Bronchial epithelial cell (primary cell): ENCODE data around the gene ASF1B. TPM values are rescaled to one million over a fixed set of nuclear protein-coding genes. Genes with fewer than 3 reads are reported as not detected.
"Not testable (repeated sequence)": the region's sequence is repeated elsewhere in the genome, so short reads cannot be mapped to it uniquely, and the experiment has no call there.

ENCODE experiments used
- DNase-seq: peaks from one replicate; pipeline ENCODE4 v3.0.0-alpha.2; 2010; ENCODE audit warnings: low read depth
- FAIRE-seq: peaks from 2 replicates; lab custom pipeline; 2011; peaks lifted over from hg19 to GRCh38; lab: Jason Lieb, UNC
- H3K27me3 ChIP-seq: 2 replicates; pipeline ENCODE4 v1.5.1; 2011; ENCODE audit warnings: low read length; ENCODE audit not compliant: control insufficient read depth, insufficient read depth
- H3K36me3 ChIP-seq: 2 replicates; pipeline ENCODE4 v1.5.1; 2011; ENCODE audit warnings: low read length; ENCODE audit not compliant: control insufficient read depth, insufficient read depth
- H3K4me3 ChIP-seq: 2 replicates; pipeline ENCODE4 v1.5.1; 2011; ENCODE audit warnings: mild to moderate bottlenecking, low read depth, low read length, control low read depth
- total RNA-seq: library from RNA; depleted of rRNA; stranded (reverse); fragments of >200 nt; gene quantifications from 2 replicates; pipeline ENCODE4 v1.2.1, GENCODE V29; 2014
- TF ChIP-seq, protein P1 (sequence below): IDR thresholded peaks from 2 replicates; pipeline ENCODE4 v1.5.1; 2011; ENCODE audit warnings: mild to moderate bottlenecking, moderate library complexity, low read length, control low read depth, inconsistent platforms; ENCODE audit not compliant: insufficient read depth, severe bottlenecking

The ASF1B gene
- 0.26 and 0.53 TPM in 2 replicates for total RNA-seq

GRCh38 chr19:14136509-14137281 lies at the start of gene ASF1B:
Gene ASF1B (minus strand): TSS chr19:14136589. CDS start chr19:14136456, 133 bp downstream.
- Histone ChIP-seq H3K4me3 (peak within 1 kb of the TSS; percentile 70), H3K27me3 (no peaks in the 10 kb centered on the region), H3K36me3 (no peaks in the 10 kb centered on the region)
- TF ChIP-seq, protein P1, sequence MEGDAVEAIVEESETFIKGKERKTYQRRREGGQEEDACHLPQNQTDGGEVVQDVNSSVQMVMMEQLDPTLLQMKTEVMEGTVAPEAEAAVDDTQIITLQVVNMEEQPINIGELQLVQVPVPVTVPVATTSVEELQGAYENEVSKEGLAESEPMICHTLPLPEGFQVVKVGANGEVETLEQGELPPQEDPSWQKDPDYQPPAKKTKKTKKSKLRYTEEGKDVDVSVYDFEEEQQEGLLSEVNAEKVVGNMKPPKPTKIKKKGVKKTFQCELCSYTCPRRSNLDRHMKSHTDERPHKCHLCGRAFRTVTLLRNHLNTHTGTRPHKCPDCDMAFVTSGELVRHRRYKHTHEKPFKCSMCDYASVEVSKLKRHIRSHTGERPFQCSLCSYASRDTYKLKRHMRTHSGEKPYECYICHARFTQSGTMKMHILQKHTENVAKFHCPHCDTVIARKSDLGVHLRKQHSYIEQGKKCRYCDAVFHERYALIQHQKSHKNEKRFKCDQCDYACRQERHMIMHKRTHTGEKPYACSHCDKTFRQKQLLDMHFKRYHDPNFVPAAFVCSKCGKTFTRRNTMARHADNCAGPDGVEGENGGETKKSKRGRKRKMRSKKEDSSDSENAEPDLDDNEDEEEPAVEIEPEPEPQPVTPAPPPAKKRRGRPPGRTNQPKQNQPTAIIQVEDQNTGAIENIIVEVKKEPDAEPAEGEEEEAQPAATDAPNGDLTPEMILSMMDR = peak; percentile 91
- DNase-seq (peak; percentile 98), FAIRE-seq (no peak)

DNA sequence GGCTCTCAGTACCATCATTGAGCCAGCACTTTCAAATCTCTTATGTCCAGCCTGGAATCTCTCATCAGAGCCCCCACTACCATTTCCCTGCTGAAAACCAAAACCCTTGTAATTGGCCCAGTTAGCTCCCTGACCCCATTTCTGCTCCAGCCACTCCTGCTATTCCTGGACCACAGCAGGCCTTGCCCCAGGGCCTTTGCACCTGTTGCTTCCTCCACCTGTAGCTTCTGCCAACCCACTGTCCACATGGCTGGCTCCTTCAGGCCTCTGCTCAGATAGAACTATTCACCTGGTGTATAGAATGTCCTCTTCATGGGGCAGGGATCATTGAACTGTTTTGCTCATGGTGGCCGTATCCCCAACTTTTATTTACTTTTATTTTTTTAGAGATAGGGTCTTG lies 49.3 kb upstream of the ASF1B start:
- not testable (repeated sequence) for FAIRE-seq, DNase-seq

GRCh38 chr19:14185158-14185557 lies 48.8 kb upstream of the ASF1B start:
- TF ChIP-seq, protein P1 = no peak
- no peak overlapping the region for H3K4me3 ChIP-seq
- no peak for FAIRE-seq
- no peaks in the 10 kb centered on the region for H3K36me3 ChIP-seq
- H3K27me3 ChIP-seq = no peaks in the 10 kb centered on the region
- DNase-seq = no peak

More for the DNA sequence above, 49.3 kb upstream of the ASF1B start:
- not testable (repeated sequence) for H3K4me3 ChIP-seq, H3K27me3 ChIP-seq, H3K36me3 ChIP-seq

- no peaks in the 10 kb centered on the region for H3K36me3 ChIP-seq
- no peak overlapping the region for H3K4me3 ChIP-seq
- H3K27me3 ChIP-seq = no peaks in the 10 kb centered on the region
- FAIRE-seq (no peak), DNase-seq (no peak)
- TF ChIP-seq, protein P1 = no peak
Observed at GRCh38 chr19:14183741-14184350, 47.5 kb upstream of the ASF1B start.

DNA sequence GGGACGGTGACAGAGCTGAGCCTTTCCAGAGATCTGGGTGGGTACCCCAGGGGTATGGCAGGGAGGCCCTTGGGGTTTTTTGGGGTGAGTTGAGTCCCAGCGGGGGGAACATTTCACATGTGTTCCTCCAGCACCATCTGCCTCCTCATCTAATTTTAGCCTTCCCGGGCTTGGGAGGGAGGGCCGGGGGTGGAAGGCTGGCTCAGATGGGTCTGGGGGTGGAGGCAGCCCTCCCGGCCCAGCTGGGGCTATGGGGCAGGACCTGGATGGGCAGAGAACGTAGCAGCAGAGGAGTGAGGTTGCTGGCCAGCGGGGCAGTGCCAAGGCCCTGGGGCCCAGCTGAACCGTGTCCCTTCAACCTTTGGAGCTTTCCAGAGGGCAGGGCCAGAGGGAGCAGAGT lies 46.1 kb upstream of the ASF1B start:
- H3K4me3 ChIP-seq = no peak overlapping the region
- no peak for FAIRE-seq
- no peaks in the 10 kb centered on the region for H3K36me3 ChIP-seq
- TF ChIP-seq, protein P1 = no peak
- H3K27me3 ChIP-seq = no peaks in the 10 kb centered on the region
- DNase-seq = no peak

GRCh38 chr19:14181906-14182305 lies 45.5 kb upstream of the ASF1B start:
- H3K36me3 ChIP-seq = no peaks in the 10 kb centered on the region
- TF ChIP-seq, protein P1 = no peak
- H3K4me3 ChIP-seq = no peak overlapping the region
- no peaks in the 10 kb centered on the region for H3K27me3 ChIP-seq
- FAIRE-seq (no peak), DNase-seq (no peak)

DNA sequence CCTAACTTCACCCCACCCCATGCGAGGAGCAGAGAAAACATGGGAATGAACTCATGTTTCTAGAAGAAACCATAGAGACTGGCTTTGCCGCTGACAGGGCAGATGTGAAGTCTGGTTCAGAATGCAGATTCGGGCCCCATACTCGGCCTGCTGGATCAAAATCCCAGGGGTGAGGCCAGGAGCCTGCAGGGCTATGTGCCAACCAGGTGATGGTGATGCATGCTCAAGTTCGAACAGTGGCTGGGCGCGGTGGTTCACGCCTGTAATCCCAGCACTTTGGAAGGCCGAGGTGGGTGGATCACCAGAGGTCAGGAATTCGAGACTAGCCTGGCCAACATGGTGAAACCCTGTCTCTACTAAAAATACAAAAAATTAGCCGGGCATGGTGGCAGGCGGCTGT lies 44.8 kb upstream of the ASF1B start:
- not testable (repeated sequence) for H3K4me3 ChIP-seq, FAIRE-seq, H3K36me3 ChIP-seq, H3K27me3 ChIP-seq
- peak; percentile 7 for DNase-seq
